Peyer's patch (tissue), 4 donors: ENCODE measurements around the gene UBE2E2.

ENCODE experiments used
- CTCF ChIP-seq, 6 experiments: fragments of 450-650 bp in 4 of 6; fragments of 200-600 bp in 2 of 6; sonication (generic) in 1 of 6; IDR thresholded peaks; one replicate each; pipeline ENCODE4 v1.5.1; 2017 to 2019; ENCODE audit warnings: antibody characterized with exemption in 6 of 6, mild to moderate bottlenecking in 3 of 6, moderate library complexity in 1 of 6
- POLR2A ChIP-seq, 2 donors: fragments of 450-650 bp; IDR thresholded peaks; one replicate each; pipeline ENCODE4 v1.5.1; 2017; ENCODE audit warnings: antibody characterized with exemption in 2 of 2, mild to moderate bottlenecking in 2 of 2, moderate library complexity in 2 of 2

GRCh38 chr3:23169551-23169950 is 33.6 kb upstream of the UBE2E2 start:
- TF ChIP-seq CTCF (IDR thresholded peaks at IDR 0.05) (no peak), POLR2A (IDR thresholded peaks at IDR 0.05) (no peak)
